H9 (cell line): Measurements from ENCODE around the gene CMTM4. TPM values are rescaled to one million over a fixed set of nuclear protein-coding genes. Genes with fewer than 3 reads are reported as not detected.

Experiments
- DNase-seq: peaks from one replicate; pipeline ENCODE4 v3.0.0-alpha.2; 2017
- H2AFZ ChIP-seq: one replicate; pipeline ENCODE4 v1.6.1; 2013; ENCODE audit warnings: mild to moderate bottlenecking, low read length, control low read depth, moderate library complexity
- H2AK5ac ChIP-seq: 2 replicates; pipeline ENCODE4 v1.6.1; 2013; ENCODE audit warnings: low read length, control low read depth, mixed read lengths; ENCODE audit not compliant: insufficient read length
- H2BK120ac ChIP-seq: one replicate; pipeline ENCODE4 v1.6.1; 2013; ENCODE audit warnings: low read depth, mild to moderate bottlenecking, low read length, control low read depth, inconsistent platforms; ENCODE audit not compliant: poor library complexity, severe bottlenecking
- H2BK12ac ChIP-seq: 2 replicates; pipeline ENCODE4 v1.6.1; 2013; ENCODE audit warnings: low read length, control low read depth, mixed read lengths, low read depth; ENCODE audit not compliant: insufficient read length
- H2BK15ac ChIP-seq: 2 replicates; pipeline ENCODE4 v1.6.1; 2013; ENCODE audit warnings: low read depth, low read length, control low read depth
- H2BK20ac ChIP-seq: one replicate; pipeline ENCODE4 v1.6.1; 2013; ENCODE audit warnings: low read depth, mild to moderate bottlenecking, low read length, control low read depth, inconsistent platforms; ENCODE audit not compliant: poor library complexity, severe bottlenecking
- H2BK5ac ChIP-seq: 2 replicates; pipeline ENCODE4 v1.6.1; 2013; ENCODE audit warnings: low read length, control low read depth, mixed read lengths; ENCODE audit not compliant: insufficient read length
- H3K14ac ChIP-seq: 2 replicates; pipeline ENCODE4 v1.6.1; 2013; ENCODE audit warnings: low read length, control low read depth; ENCODE audit not compliant: insufficient read depth
- H3K18ac ChIP-seq: 2 replicates; pipeline ENCODE4 v1.6.1; 2013; ENCODE audit warnings: low read depth, mild to moderate bottlenecking, mixed read lengths, low read length, control low read depth; ENCODE audit not compliant: insufficient read length
- H3K23ac ChIP-seq: 2 replicates; pipeline ENCODE4 v1.6.1; 2013; ENCODE audit warnings: low read length, control low read depth, mixed read lengths, low read depth; ENCODE audit not compliant: insufficient read length
- H3K23me2 ChIP-seq: 2 replicates; pipeline ENCODE4 v1.6.1; 2013; ENCODE audit warnings: low read depth, mild to moderate bottlenecking, mixed read lengths, low read length, control low read depth; ENCODE audit not compliant: insufficient read length, poor library complexity, severe bottlenecking
- H3K27ac ChIP-seq: 2 replicates; pipeline ENCODE4 v1.5.1; 2013; ENCODE audit warnings: low read length, control low read depth, mixed read lengths, low read depth; ENCODE audit not compliant: insufficient read length
- H3K27me3 ChIP-seq: 2 replicates; pipeline ENCODE4 v1.6.1; 2013; ENCODE audit warnings: low read length, control low read depth, inconsistent platforms; ENCODE audit not compliant: insufficient read depth
- H3K4ac ChIP-seq: 2 replicates; pipeline ENCODE4 v1.6.1; 2013; ENCODE audit warnings: low read depth, mild to moderate bottlenecking, control low read depth, inconsistent platforms, low read length, moderate library complexity
- H3K4me1 ChIP-seq: 2 replicates; pipeline ENCODE4 v1.6.1; 2013; ENCODE audit warnings: low read length, control low read depth, inconsistent platforms; ENCODE audit not compliant: insufficient read depth
- H3K4me2 ChIP-seq: 2 replicates; pipeline ENCODE4 v1.6.1; 2013; ENCODE audit warnings: low read length, control low read depth, mixed read lengths; ENCODE audit not compliant: insufficient read length, insufficient read depth
- H3K56ac ChIP-seq: 2 replicates; pipeline ENCODE4 v1.6.1; 2013; ENCODE audit warnings: low read depth, mild to moderate bottlenecking, mixed read lengths, low read length, control low read depth; ENCODE audit not compliant: insufficient read length
- H3K79me1 ChIP-seq: 2 replicates; pipeline ENCODE4 v1.6.1; 2013; ENCODE audit warnings: low read depth, mild to moderate bottlenecking, moderate library complexity, low read length, control low read depth, inconsistent platforms; ENCODE audit not compliant: insufficient read depth, poor library complexity, severe bottlenecking
- H3K79me2 ChIP-seq: 2 replicates; pipeline ENCODE4 v1.6.1; 2013; ENCODE audit warnings: low read length, control low read depth, inconsistent platforms; ENCODE audit not compliant: insufficient read depth
- H3K9ac ChIP-seq: 2 replicates; pipeline ENCODE4 v1.6.1; 2013; ENCODE audit warnings: low read length, control low read depth, mixed read lengths; ENCODE audit not compliant: insufficient read length; ENCODE audit errors: extremely low read depth
- H3K9me3 ChIP-seq: one replicate; pipeline ENCODE4 v1.6.1; 2013; ENCODE audit warnings: low read depth, low read length, inconsistent platforms; ENCODE audit not compliant: control insufficient read depth
- H3T11ph ChIP-seq: one replicate; pipeline ENCODE4 v1.6.1; 2013; ENCODE audit warnings: mild to moderate bottlenecking, low read length, control low read depth, inconsistent platforms
- H4K20me1 ChIP-seq: one replicate; pipeline ENCODE4 v1.6.1; 2013; ENCODE audit not compliant: control insufficient read depth, insufficient read length, insufficient read depth
- H4K5ac ChIP-seq: 2 replicates; pipeline ENCODE4 v1.6.1; 2013; ENCODE audit warnings: low read depth, mild to moderate bottlenecking, mixed read lengths, low read length, control low read depth; ENCODE audit not compliant: insufficient read length
- H4K8ac ChIP-seq: replicated peaks from 2 replicates; pipeline ENCODE4 v1.6.1; 2013; ENCODE audit warnings: low read length, control low read depth, mixed read lengths, low read depth; ENCODE audit not compliant: insufficient read length
- H4K91ac ChIP-seq: 2 replicates; pipeline ENCODE4 v1.6.1; 2013; ENCODE audit warnings: low read depth, mild to moderate bottlenecking, moderate library complexity, mixed read lengths, low read length, control low read depth; ENCODE audit not compliant: insufficient read length
- H3K27ac Mint-ChIP-seq, 3 experiments: 2 replicates in 2 of 3; 3 replicates in 1 of 3; pipeline ENCODE4 v1.8.0; 2020 to 2021; ENCODE audit warnings: mixed read lengths in 3 of 3, mild to moderate bottlenecking in 1 of 3, moderate library complexity in 1 of 3
- H3K27me3 Mint-ChIP-seq: 2 replicates; pipeline ENCODE4 v1.8.0; 2021; ENCODE audit warnings: low read depth, mild to moderate bottlenecking, moderate library complexity, mixed read lengths
- H3K36me3 Mint-ChIP-seq, 3 experiments: 2 replicates in 2 of 3; 3 replicates in 1 of 3; pipeline ENCODE4 v1.8.0; 2020 to 2021; ENCODE audit warnings: low read depth in 3 of 3, mixed read lengths in 3 of 3; ENCODE audit not compliant: insufficient read depth in 1 of 3
- H3K4me1 Mint-ChIP-seq, 2 experiments: 2 replicates each; pipeline ENCODE4 v1.8.0; 2020; ENCODE audit warnings: mixed read lengths in 2 of 2
- H3K4me3 Mint-ChIP-seq, 2 experiments: 2 replicates in 1 of 2; 3 replicates in 1 of 2; pipeline ENCODE4 v1.8.0; 2020 to 2021; ENCODE audit warnings: mild to moderate bottlenecking in 2 of 2, mixed read lengths in 2 of 2, moderate library complexity in 1 of 2
- H3K9me3 Mint-ChIP-seq, 2 experiments: 2 replicates in 1 of 2; 3 replicates in 1 of 2; pipeline ENCODE4 v1.8.0; 2020; ENCODE audit warnings: mild to moderate bottlenecking in 2 of 2, mixed read lengths in 2 of 2, moderate library complexity in 1 of 2
- CTCF ChIP-seq: fragments of 200-600 bp; sonication (generic); conservative IDR thresholded peaks from 3 replicates; pipeline ENCODE4 v1.8.0; 2021; ENCODE audit warnings: antibody characterized with exemption, mild to moderate bottlenecking
- WGBS: extraction: QIAGEN DNeasy Blood & Tissue Kit; methylation state at CpG from one replicate; pipeline ENCODE4 v1.1.7; 2013; ENCODE audit warnings: missing lambda C conversion rate, low lambda C conversion rate, mixed read lengths; ENCODE audit not compliant: insufficient read length; ENCODE audit errors: extremely low coverage; 5-methylcytosine and 5-hydroxymethylcytosine counted together
- total RNA-seq: library from RNA; stranded (reverse); gene quantifications from 2 replicates; pipeline ENCODE4 v1.2.1, GENCODE V29; 2021

CMTM4 gene
- total RNA-seq, 1 experiment from 2014 or later, result 40.5 TPM

GRCh38 chr16:66670691-66671388 is 25.7 kb downstream of the CMTM4 start:
- no peak for DNase-seq
- Histone ChIP-seq H3K9me3 (no peaks in the 10 kb centered on the region), H2BK5ac (no peak overlapping the region), H4K5ac (no peak overlapping the region), H2AFZ (no peak overlapping the region), H2BK120ac (no peak overlapping the region), H3K79me2 (no peaks in the 10 kb centered on the region), H3K27ac (no peak overlapping the region), H4K8ac (no peak overlapping the region), H3T11ph (no peak overlapping the region), H3K56ac (no peak overlapping the region), H3K23me2 (no peaks in the 10 kb centered on the region), H2AK5ac (no peak overlapping the region), H3K4me2 (no peak overlapping the region), H3K23ac (no peak overlapping the region), H3K4me1 (no peaks in the 10 kb centered on the region), H2BK15ac (no peak overlapping the region), H3K14ac (no peak overlapping the region), H3K9ac (no peak overlapping the region), H2BK12ac (no peak overlapping the region), H3K79me1 (peaks cover 3% of the 10 kb centered on the region), H3K4ac (no peak overlapping the region), H3K27me3 (no peaks in the 10 kb centered on the region), H4K20me1 (no peaks in the 10 kb centered on the region), H4K91ac (no peak overlapping the region), H3K18ac (no peak overlapping the region), H2BK20ac (no peak overlapping the region)
- peaks cover 0 to 8% (median 5%) of the 10 kb centered on the region in 3 experiments; a peak in 3 of 7 replicates for H3K36me3 Mint-ChIP-seq
- H3K27me3 Mint-ChIP-seq, result no peaks in the 10 kb centered on the region
- peak overlapping the region; percentile 9 to 62 (median 16); a peak in 4 of 7 replicates for H3K27ac Mint-ChIP-seq
- WGBS, result no CpG with 5 or more reads among the region's 10 CpGs
- TF ChIP-seq CTCF, result no peak
- no peak overlapping the region for H3K4me3 Mint-ChIP-seq
- H3K9me3 Mint-ChIP-seq, result no peaks in the 10 kb centered on the region
- no peaks in the 10 kb centered on the region for H3K4me1 Mint-ChIP-seq
